ENCODE results near the gene KEAP1. TPM values are rescaled to one million over a fixed set of nuclear protein-coding genes. Genes with fewer than 3 reads are reported as not detected.

The KEAP1 gene
- total RNA-seq, 1 experiment from 2014 or later = 73.0 TPM

- Mint-ChIP-seq H3K4me1 (ENCODE audit: low read depth, unreplicated experiment) (no peaks in the 10 kb centered on the region), H3K27me3 (ENCODE audit: insufficient read depth, unreplicated experiment) (no peaks in the 10 kb centered on the region), H3K36me3 (ENCODE audit: insufficient read depth, unreplicated experiment) (no peaks in the 10 kb centered on the region), H3K27ac (ENCODE audit: unreplicated experiment) (no peak overlapping the region), H3K9me3 (ENCODE audit: unreplicated experiment) (no peaks in the 10 kb centered on the region), H3K4me3 (ENCODE audit: unreplicated experiment) (no peak overlapping the region)
- DNase-seq = no peak
- TF ChIP-seq CTCF (IDR thresholded peaks at IDR 0.05; ENCODE audit: insufficient read depth in 1 of 2, low read depth in 1 of 2, low read length in 1 of 2, severe bottlenecking in 1 of 2, unreplicated experiment in 1 of 2) = no peak
- no peaks in the 10 kb centered on the region for H3K4me1 ChIP-seq
- H3K9me3 ChIP-seq = no peaks in the 10 kb centered on the region
- ChIA-PET CTCF (interaction anchor here (0.6 to 1.2 kb wide), 3 partner anchors 11 to 21 kb away, joined by 3 to 7 read pairs (median 3); no protein-coding TSS in a partner anchor), POLR2A (no interaction called here)
- no peak overlapping the region for H3K4me3 ChIP-seq (ENCODE audit: low read depth, low read length)
- no peaks in the 10 kb centered on the region for H3K27me3 ChIP-seq (replicated peaks; ENCODE audit: control insufficient read depth, insufficient read depth, low read length)
- intact Hi-C loops (cut with micrococcal nuclease; ENCODE audit: unreplicated experiment) = no loop called here
- H3K36me3 ChIP-seq (ENCODE audit: control insufficient read depth, insufficient read depth, low read length) = no peaks in the 10 kb centered on the region
- BruUV-seq (replicated peaks) = no TSS peak
Observed at GRCh38 chr19:10468133-10468532, 35.0 kb downstream of the KEAP1 start.

- no peaks in the 10 kb centered on the region for H3K27me3 ChIP-seq (replicated peaks; ENCODE audit: control insufficient read depth, insufficient read depth, low read length)
- H3K4me3 ChIP-seq (ENCODE audit: low read depth, low read length) = no peak overlapping the region
- CTCF ChIA-PET = no interaction called here
- no TSS peak for BruUV-seq (replicated peaks)
- H3K4me3 Mint-ChIP-seq (ENCODE audit: unreplicated experiment) = no peak overlapping the region
- intact Hi-C loops (cut with micrococcal nuclease; ENCODE audit: unreplicated experiment) = no loop called here
- no peaks in the 10 kb centered on the region for H3K4me1 ChIP-seq
- H3K4me1 Mint-ChIP-seq (ENCODE audit: low read depth, unreplicated experiment) = no peaks in the 10 kb centered on the region
- no peaks in the 10 kb centered on the region for H3K9me3 ChIP-seq
- POLR2A ChIA-PET = no interaction called here
- H3K36me3 Mint-ChIP-seq (ENCODE audit: insufficient read depth, unreplicated experiment) = no peaks in the 10 kb centered on the region
- no peaks in the 10 kb centered on the region for H3K36me3 ChIP-seq (ENCODE audit: control insufficient read depth, insufficient read depth, low read length)
- DNase-seq = no peak
- no peaks in the 10 kb centered on the region for H3K9me3 Mint-ChIP-seq (ENCODE audit: unreplicated experiment)
- TF ChIP-seq CTCF (IDR thresholded peaks at IDR 0.05; ENCODE audit: insufficient read depth in 1 of 2, low read depth in 1 of 2, low read length in 1 of 2, severe bottlenecking in 1 of 2, unreplicated experiment in 1 of 2) = no peak
- H3K27ac Mint-ChIP-seq (ENCODE audit: unreplicated experiment) = no peak overlapping the region
- no peaks in the 10 kb centered on the region for H3K27me3 Mint-ChIP-seq (ENCODE audit: insufficient read depth, unreplicated experiment)
Observed at GRCh38 chr19:10467104-10467706, 36.0 kb downstream of the KEAP1 start.

GRCh38 chr19:10464456-10464855 lies 38.7 kb downstream of the KEAP1 start:
- no peak overlapping the region for H3K4me3 ChIP-seq (ENCODE audit: low read depth, low read length)
- intact Hi-C loops (cut with micrococcal nuclease; ENCODE audit: unreplicated experiment) = no loop called here
- Mint-ChIP-seq H3K27me3 (ENCODE audit: insufficient read depth, unreplicated experiment) (no peaks in the 10 kb centered on the region), H3K36me3 (ENCODE audit: insufficient read depth, unreplicated experiment) (no peaks in the 10 kb centered on the region), H3K4me1 (ENCODE audit: low read depth, unreplicated experiment) (no peaks in the 10 kb centered on the region), H3K4me3 (ENCODE audit: unreplicated experiment) (no peak overlapping the region), H3K27ac (ENCODE audit: unreplicated experiment) (no peak overlapping the region), H3K9me3 (ENCODE audit: unreplicated experiment) (no peaks in the 10 kb centered on the region)
- H3K4me1 ChIP-seq = no peaks in the 10 kb centered on the region
- BruUV-seq (replicated peaks) = no TSS peak
- DNase-seq = no peak
- H3K36me3 ChIP-seq (ENCODE audit: control insufficient read depth, insufficient read depth, low read length) = no peaks in the 10 kb centered on the region
- CTCF ChIA-PET = no interaction called here
- H3K27me3 ChIP-seq (replicated peaks; ENCODE audit: control insufficient read depth, insufficient read depth, low read length) = no peaks in the 10 kb centered on the region
- no peaks in the 10 kb centered on the region for H3K9me3 ChIP-seq
- POLR2A ChIA-PET = no interaction called here
- TF ChIP-seq CTCF (IDR thresholded peaks at IDR 0.05; ENCODE audit: insufficient read depth in 1 of 2, low read depth in 1 of 2, low read length in 1 of 2, severe bottlenecking in 1 of 2, unreplicated experiment in 1 of 2) = no peak

Data from Caco-2 (cell line).